ENCODE measurements around the gene TH.

Gene TH

DNA sequence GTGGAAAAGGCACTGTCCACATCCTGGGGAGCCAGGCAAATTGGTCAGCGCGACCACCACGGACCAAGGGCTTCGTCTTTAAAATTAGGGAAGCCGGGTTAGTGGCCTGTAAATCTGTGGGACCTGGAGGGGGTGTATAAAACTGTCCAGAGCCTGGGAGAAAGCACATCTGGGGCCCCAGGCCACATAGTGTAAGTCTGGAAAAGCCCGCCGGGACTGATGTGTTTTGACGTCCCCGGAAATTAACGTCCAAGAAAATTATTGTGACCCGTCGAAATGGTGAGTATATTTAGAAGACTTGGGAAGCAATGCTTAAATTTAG, 28.2 kb downstream of the TH start:
- Histone ChIP-seq H3K9me3 (ENCODE audit: control insufficient read depth, low read length) (no peaks in the 10 kb centered on the region), H3K36me3 (ENCODE audit: control insufficient read depth, insufficient read depth, low read length) (no peaks in the 10 kb centered on the region), H3K9ac (no peak overlapping the region), H3K4me3 (ENCODE audit: low read depth, low read length) (no peak overlapping the region), H3K79me2 (no peaks in the 10 kb centered on the region), H3K4me1 (no peaks in the 10 kb centered on the region), H3K27ac (no peak overlapping the region), H2AFZ (no peak overlapping the region), H3K27me3 (ENCODE audit: control insufficient read depth, insufficient read depth, low read length) (no peaks in the 10 kb centered on the region), H3K4me2 (ENCODE audit: low read length) (no peak overlapping the region)
- TF ChIP-seq, protein P1, sequence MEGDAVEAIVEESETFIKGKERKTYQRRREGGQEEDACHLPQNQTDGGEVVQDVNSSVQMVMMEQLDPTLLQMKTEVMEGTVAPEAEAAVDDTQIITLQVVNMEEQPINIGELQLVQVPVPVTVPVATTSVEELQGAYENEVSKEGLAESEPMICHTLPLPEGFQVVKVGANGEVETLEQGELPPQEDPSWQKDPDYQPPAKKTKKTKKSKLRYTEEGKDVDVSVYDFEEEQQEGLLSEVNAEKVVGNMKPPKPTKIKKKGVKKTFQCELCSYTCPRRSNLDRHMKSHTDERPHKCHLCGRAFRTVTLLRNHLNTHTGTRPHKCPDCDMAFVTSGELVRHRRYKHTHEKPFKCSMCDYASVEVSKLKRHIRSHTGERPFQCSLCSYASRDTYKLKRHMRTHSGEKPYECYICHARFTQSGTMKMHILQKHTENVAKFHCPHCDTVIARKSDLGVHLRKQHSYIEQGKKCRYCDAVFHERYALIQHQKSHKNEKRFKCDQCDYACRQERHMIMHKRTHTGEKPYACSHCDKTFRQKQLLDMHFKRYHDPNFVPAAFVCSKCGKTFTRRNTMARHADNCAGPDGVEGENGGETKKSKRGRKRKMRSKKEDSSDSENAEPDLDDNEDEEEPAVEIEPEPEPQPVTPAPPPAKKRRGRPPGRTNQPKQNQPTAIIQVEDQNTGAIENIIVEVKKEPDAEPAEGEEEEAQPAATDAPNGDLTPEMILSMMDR (IDR thresholded peaks at IDR 0.05), result no peak

DNA sequence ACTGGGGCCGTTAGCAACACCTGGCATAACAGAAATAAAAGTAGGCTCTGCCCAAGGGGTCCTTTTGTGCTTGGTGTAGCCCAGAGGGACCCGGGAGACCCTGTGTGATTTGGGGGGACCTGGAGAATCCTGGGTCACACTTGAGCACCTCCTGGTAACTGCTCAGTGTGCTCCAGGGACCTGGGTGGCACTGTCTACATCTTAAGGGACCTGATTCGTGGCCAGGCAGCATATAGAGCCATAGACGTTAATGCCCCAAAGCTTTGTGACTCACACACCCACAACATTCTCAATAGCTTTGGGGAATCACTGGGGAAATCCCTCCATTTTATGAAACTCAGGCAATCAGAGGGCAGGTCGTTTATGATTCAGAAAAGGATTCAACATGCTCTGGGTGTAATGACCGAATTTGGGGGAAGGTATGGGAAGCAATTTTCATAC, 28.8 kb downstream of the TH start:
- TF ChIP-seq, protein P1 (IDR thresholded peaks at IDR 0.05), result no peak
- Histone ChIP-seq H3K36me3 (ENCODE audit: control insufficient read depth, insufficient read depth, low read length) (no peaks in the 10 kb centered on the region), H2AFZ (no peak overlapping the region), H3K79me2 (no peaks in the 10 kb centered on the region), H3K4me1 (no peaks in the 10 kb centered on the region), H3K27ac (no peak overlapping the region), H3K27me3 (ENCODE audit: control insufficient read depth, insufficient read depth, low read length) (no peaks in the 10 kb centered on the region), H3K4me3 (ENCODE audit: low read depth, low read length) (no peak overlapping the region), H3K4me2 (ENCODE audit: low read length) (no peak overlapping the region), H3K9me3 (ENCODE audit: control insufficient read depth, low read length) (no peaks in the 10 kb centered on the region), H3K9ac (no peak overlapping the region)

DNA sequence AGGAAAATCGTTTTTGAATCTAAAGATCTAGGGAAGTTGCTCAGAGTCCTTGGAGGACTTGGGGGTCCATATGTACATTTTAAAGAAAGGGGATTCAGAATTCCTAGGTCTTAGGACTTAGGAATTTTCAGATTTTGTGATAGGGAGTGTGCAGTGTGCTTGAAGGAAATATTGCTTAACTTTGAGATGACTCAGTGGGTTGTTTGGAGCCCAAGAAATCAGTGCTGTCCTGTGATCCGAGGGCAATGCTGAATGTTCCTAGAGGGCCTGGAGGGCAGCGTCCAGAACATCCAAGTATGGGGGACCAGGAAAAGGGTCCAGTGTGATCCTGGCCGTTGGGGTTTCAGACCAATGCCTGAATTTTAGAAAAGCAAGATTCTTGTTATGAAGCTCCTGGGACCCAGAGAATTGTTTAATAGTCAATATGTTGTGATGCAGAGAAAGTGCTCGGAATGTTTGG, 29.3 kb downstream of the TH start:
- Histone ChIP-seq H3K4me2 (ENCODE audit: low read length) (no peak overlapping the region), H3K27ac (no peak overlapping the region), H2AFZ (no peak overlapping the region), H3K79me2 (no peaks in the 10 kb centered on the region), H3K4me1 (no peaks in the 10 kb centered on the region), H3K36me3 (ENCODE audit: control insufficient read depth, insufficient read depth, low read length) (no peaks in the 10 kb centered on the region), H3K27me3 (ENCODE audit: control insufficient read depth, insufficient read depth, low read length) (no peaks in the 10 kb centered on the region), H3K9me3 (ENCODE audit: control insufficient read depth, low read length) (no peaks in the 10 kb centered on the region), H3K4me3 (ENCODE audit: low read depth, low read length) (no peak overlapping the region), H3K9ac (no peak overlapping the region)
- TF ChIP-seq, protein P1 (IDR thresholded peaks at IDR 0.05), result no peak

GRCh38 chr11:2140411-2141400, 30.9 kb downstream of the TH start:
- Histone ChIP-seq H3K27me3 (ENCODE audit: control insufficient read depth, insufficient read depth, low read length) (no peaks in the 10 kb centered on the region), H3K27ac (no peak overlapping the region), H3K9me3 (ENCODE audit: control insufficient read depth, low read length) (no peaks in the 10 kb centered on the region), H3K4me1 (no peaks in the 10 kb centered on the region), H3K9ac (no peak overlapping the region), H3K4me3 (ENCODE audit: low read depth, low read length) (no peak overlapping the region), H3K4me2 (ENCODE audit: low read length) (no peak overlapping the region), H2AFZ (no peak overlapping the region), H3K79me2 (no peaks in the 10 kb centered on the region), H3K36me3 (ENCODE audit: control insufficient read depth, insufficient read depth, low read length) (no peaks in the 10 kb centered on the region)
- TF ChIP-seq, protein P1 (IDR thresholded peaks at IDR 0.05), result no peak
